ENCODE data around the gene SEMA6D.
A peak's percentile ranks its signal among the peaks of the same experiment; 100 is the strongest.

Gene SEMA6D

GRCh38 chr15:47716516-47716915, 789 bp upstream of the SEMA6D start:
- TF ChIP-seq, protein P1, sequence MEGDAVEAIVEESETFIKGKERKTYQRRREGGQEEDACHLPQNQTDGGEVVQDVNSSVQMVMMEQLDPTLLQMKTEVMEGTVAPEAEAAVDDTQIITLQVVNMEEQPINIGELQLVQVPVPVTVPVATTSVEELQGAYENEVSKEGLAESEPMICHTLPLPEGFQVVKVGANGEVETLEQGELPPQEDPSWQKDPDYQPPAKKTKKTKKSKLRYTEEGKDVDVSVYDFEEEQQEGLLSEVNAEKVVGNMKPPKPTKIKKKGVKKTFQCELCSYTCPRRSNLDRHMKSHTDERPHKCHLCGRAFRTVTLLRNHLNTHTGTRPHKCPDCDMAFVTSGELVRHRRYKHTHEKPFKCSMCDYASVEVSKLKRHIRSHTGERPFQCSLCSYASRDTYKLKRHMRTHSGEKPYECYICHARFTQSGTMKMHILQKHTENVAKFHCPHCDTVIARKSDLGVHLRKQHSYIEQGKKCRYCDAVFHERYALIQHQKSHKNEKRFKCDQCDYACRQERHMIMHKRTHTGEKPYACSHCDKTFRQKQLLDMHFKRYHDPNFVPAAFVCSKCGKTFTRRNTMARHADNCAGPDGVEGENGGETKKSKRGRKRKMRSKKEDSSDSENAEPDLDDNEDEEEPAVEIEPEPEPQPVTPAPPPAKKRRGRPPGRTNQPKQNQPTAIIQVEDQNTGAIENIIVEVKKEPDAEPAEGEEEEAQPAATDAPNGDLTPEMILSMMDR (conservative IDR thresholded peaks at IDR 0.05; ENCODE audit: low read depth, low read length): no peak
- H3K4me3 ChIP-seq (ENCODE audit: low read length): peak overlapping the region; percentile 72
- DNase-seq (ENCODE audit: low read depth): no peak

GRCh38 chr15:47718497-47719437, 1.5 kb downstream of the SEMA6D start:
- no peak for DNase-seq (ENCODE audit: low read depth)
- TF ChIP-seq, protein P1 (conservative IDR thresholded peaks at IDR 0.05; ENCODE audit: low read depth, low read length): no peak
- peak overlapping the region; percentile 72 for H3K4me3 ChIP-seq (ENCODE audit: low read length)

- TF ChIP-seq, protein P1 (conservative IDR thresholded peaks at IDR 0.05; ENCODE audit: low read depth, low read length): no peak
- no peak for DNase-seq (ENCODE audit: low read depth)
- peak overlapping the region; percentile 72 for H3K4me3 ChIP-seq (ENCODE audit: low read length)
Measured at GRCh38 chr15:47719730-47720129, 2.4 kb downstream of the SEMA6D start.

DNA sequence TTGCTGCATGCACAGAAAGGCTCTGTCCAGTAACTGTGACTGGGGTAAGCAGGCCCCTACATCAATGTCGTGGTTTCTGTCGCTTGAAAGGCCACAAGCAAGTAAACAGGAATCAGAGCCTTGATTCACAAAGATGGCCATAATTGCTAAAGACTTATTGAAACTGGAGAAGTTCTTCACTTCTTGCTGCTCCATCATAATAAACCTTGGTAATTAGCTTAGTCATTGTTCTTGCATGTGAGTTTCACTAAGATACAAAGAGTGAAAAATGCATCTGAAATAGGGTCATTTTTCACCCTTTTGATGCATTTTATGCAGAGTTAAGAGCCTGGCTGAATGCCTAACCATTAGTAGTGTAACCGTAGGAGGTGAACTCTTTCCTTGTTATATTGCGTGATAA, 3.2 kb downstream of the SEMA6D start:
- DNase-seq (ENCODE audit: low read depth): no peak
- no peak overlapping the region for H3K4me3 ChIP-seq (ENCODE audit: low read length)
- TF ChIP-seq, protein P1 (conservative IDR thresholded peaks at IDR 0.05; ENCODE audit: low read depth, low read length): no peak

- TF ChIP-seq, protein P1 (conservative IDR thresholded peaks at IDR 0.05; ENCODE audit: low read depth, low read length): no peak
- H3K4me3 ChIP-seq (ENCODE audit: low read length): no peak overlapping the region
- DNase-seq (ENCODE audit: low read depth): no peak
Measured at GRCh38 chr15:47721676-47722075, 4.4 kb downstream of the SEMA6D start.

- no peak for DNase-seq (ENCODE audit: low read depth)
- TF ChIP-seq, protein P1 (conservative IDR thresholded peaks at IDR 0.05; ENCODE audit: low read depth, low read length): no peak
- H3K4me3 ChIP-seq (ENCODE audit: low read length): no peak overlapping the region
Measured at GRCh38 chr15:47724346-47724745, 7.0 kb downstream of the SEMA6D start.

GRCh38 chr15:47725051-47725450, 7.7 kb downstream of the SEMA6D start:
- no peak for DNase-seq (ENCODE audit: low read depth)
- H3K4me3 ChIP-seq (ENCODE audit: low read length): no peak overlapping the region
- TF ChIP-seq, protein P1 (conservative IDR thresholded peaks at IDR 0.05; ENCODE audit: low read depth, low read length): no peak

Measured in retinal pigment epithelial cell (primary cell).